ENCODE data around the gene TBRG4. TPM values are rescaled to one million over a fixed set of nuclear protein-coding genes. Genes with fewer than 3 reads are reported as not detected.
"Not testable (repeated sequence)": the region's sequence is repeated elsewhere in the genome, so short reads cannot be mapped to it uniquely, and the experiment has no call there.

TBRG4 gene
- total RNA-seq, 1 donor from 2014 or later, result 71.2 TPM

DNA sequence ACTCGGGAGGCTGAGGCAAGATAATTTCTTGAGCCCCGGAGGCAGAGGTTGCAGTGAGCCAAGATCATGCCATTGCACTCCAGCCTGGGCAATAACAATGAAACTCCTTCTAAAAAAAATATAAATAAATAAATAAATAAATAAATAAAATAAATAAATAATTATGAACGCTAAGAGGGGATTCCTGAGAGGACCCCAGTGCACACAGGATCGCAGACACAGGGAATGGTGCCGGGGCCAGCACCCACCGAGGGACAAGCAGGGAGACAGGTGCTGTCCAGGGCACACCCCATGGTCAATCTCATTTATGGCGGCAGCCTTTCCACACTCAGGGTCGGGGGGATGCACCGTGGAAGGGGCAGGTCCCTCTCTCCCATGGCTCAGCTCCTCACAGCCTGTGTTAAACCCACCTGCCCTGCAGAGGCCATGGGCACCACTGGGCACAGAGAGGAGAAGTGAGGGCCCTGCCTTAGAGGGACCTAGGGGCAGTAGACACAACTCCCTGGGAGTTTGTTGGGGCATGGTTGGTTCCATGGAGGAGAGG, 43.9 kb upstream of the TBRG4 start:
- Histone ChIP-seq H3K4me1 (peaks cover 9% of the 10 kb centered on the region), H3K36me3 (no peaks in the 10 kb centered on the region), H3K27me3 (peaks cover 9% of the 10 kb centered on the region), H3K4me3 (no peak overlapping the region), H3K9me3 (no peaks in the 10 kb centered on the region), H3K27ac (no peak overlapping the region)
- no peak for DNase-seq (ENCODE audit: extremely low spot score in 2 of 2)
- TF ChIP-seq POLR2A (IDR thresholded peaks at IDR 0.05) (no peak), POLR2AphosphoS5 (IDR thresholded peaks at IDR 0.05; ENCODE audit: insufficient read depth in 1 of 2, low read depth in 1 of 2) (no peak)
- TF ChIP-seq, protein P1, sequence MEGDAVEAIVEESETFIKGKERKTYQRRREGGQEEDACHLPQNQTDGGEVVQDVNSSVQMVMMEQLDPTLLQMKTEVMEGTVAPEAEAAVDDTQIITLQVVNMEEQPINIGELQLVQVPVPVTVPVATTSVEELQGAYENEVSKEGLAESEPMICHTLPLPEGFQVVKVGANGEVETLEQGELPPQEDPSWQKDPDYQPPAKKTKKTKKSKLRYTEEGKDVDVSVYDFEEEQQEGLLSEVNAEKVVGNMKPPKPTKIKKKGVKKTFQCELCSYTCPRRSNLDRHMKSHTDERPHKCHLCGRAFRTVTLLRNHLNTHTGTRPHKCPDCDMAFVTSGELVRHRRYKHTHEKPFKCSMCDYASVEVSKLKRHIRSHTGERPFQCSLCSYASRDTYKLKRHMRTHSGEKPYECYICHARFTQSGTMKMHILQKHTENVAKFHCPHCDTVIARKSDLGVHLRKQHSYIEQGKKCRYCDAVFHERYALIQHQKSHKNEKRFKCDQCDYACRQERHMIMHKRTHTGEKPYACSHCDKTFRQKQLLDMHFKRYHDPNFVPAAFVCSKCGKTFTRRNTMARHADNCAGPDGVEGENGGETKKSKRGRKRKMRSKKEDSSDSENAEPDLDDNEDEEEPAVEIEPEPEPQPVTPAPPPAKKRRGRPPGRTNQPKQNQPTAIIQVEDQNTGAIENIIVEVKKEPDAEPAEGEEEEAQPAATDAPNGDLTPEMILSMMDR (IDR thresholded peaks at IDR 0.05), result no peak
- intact Hi-C loops (cut with DNase I), result loop anchor here (2.0 to 10.0 kb wide), 2 partner anchors 105 to 709 kb away; no protein-coding TSS in a partner anchor

DNA sequence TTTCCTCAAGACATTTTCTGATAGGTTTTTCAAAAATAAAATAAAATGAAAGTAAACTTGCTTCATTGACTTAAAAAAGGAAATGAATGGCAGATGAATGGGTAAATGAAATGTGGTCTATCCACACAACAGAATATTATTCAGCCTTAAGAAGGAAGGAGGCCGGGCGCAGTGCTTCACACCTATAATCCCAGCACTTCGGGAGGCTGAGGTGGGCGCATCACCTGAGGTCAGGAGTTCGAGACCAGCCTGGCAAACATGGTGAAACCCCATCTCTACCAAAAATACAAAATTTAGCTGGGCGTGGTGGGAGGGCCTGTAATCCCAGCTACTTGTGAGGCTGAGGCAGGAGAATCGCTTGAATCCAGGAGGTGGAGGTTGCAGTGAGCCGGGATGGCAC, 42.4 kb upstream of the TBRG4 start:
- not testable (repeated sequence) for H3K36me3 ChIP-seq; H3K27me3 ChIP-seq; H3K9me3 ChIP-seq; H3K27ac ChIP-seq; H3K4me1 ChIP-seq; H3K4me3 ChIP-seq; DNase-seq (ENCODE audit: extremely low spot score in 2 of 2)
- intact Hi-C loops (cut with DNase I), result loop anchor here (2.0 to 10.0 kb wide), 2 partner anchors 107 to 711 kb away; no protein-coding TSS in a partner anchor

DNA sequence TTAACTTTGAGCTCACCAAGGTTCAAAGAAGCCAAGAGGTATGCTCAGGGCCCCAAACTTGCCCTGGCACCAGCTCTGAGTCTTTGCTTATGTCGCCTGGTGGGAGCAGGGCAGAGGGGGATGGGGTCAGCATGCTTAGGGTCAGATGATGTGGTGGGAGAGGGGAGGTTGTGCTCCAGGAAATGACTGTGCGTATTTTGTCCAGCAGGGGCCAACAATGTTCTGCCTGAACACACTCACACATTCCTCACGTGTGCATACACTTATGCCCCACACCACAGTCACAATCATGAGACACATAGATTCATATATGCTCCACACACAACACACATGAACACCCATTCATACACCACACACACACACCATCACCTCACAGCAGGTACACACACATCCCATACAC, 41.7 kb upstream of the TBRG4 start:
- TF ChIP-seq POLR2A (IDR thresholded peaks at IDR 0.05) (no peak), POLR2AphosphoS5 (IDR thresholded peaks at IDR 0.05; ENCODE audit: insufficient read depth in 1 of 2, low read depth in 1 of 2) (no peak)
- TF ChIP-seq, protein P1 (IDR thresholded peaks at IDR 0.05), result no peak
- intact Hi-C loops (cut with DNase I), result loop anchor here (10.0 kb wide), 1 partner anchor 712 kb away; no protein-coding TSS in a partner anchor
- peaks cover 9% of the 10 kb centered on the region for H3K4me1 ChIP-seq
- no peak overlapping the region for H3K4me3 ChIP-seq
- no peak for DNase-seq (ENCODE audit: extremely low spot score in 2 of 2)
- no peaks in the 10 kb centered on the region for H3K9me3 ChIP-seq
- no peaks in the 10 kb centered on the region for H3K36me3 ChIP-seq
- H3K27me3 ChIP-seq, result peaks cover 9% of the 10 kb centered on the region
- H3K27ac ChIP-seq, result no peak overlapping the region

DNA sequence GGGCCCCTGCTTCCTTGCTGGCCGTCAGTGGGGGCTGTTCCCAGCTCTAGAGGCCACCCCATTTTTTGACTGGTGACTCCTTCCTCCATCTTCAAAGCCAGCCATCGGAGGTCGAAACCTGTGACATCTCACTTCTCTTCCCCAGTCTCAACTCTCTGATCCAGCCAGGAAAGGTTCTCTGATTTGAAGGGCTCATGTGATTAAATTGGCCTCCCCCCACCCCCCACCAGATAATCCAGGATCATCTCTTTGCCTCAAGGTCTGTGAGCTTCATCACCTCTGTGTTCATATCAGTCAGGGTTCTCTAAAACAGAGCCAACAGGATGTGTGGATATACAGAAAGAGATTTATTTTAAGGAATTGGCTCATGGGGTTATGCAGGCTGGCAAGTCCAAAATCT, 40.5 kb upstream of the TBRG4 start:
- no peaks in the 10 kb centered on the region for H3K4me1 ChIP-seq
- intact Hi-C loops (cut with DNase I), result loop anchor here (10.0 kb wide), 1 partner anchor 713 kb away; no protein-coding TSS in a partner anchor
- no peaks in the 10 kb centered on the region for H3K27me3 ChIP-seq
- H3K4me3 ChIP-seq, result no peak overlapping the region
- H3K27ac ChIP-seq, result no peak overlapping the region
- TF ChIP-seq, protein P1 (IDR thresholded peaks at IDR 0.05), result no peak
- TF ChIP-seq POLR2A (IDR thresholded peaks at IDR 0.05) (no peak), POLR2AphosphoS5 (IDR thresholded peaks at IDR 0.05; ENCODE audit: insufficient read depth in 1 of 2, low read depth in 1 of 2) (no peak)
- no peaks in the 10 kb centered on the region for H3K9me3 ChIP-seq
- DNase-seq (ENCODE audit: extremely low spot score in 2 of 2), result no peak
- H3K36me3 ChIP-seq, result no peaks in the 10 kb centered on the region

DNA sequence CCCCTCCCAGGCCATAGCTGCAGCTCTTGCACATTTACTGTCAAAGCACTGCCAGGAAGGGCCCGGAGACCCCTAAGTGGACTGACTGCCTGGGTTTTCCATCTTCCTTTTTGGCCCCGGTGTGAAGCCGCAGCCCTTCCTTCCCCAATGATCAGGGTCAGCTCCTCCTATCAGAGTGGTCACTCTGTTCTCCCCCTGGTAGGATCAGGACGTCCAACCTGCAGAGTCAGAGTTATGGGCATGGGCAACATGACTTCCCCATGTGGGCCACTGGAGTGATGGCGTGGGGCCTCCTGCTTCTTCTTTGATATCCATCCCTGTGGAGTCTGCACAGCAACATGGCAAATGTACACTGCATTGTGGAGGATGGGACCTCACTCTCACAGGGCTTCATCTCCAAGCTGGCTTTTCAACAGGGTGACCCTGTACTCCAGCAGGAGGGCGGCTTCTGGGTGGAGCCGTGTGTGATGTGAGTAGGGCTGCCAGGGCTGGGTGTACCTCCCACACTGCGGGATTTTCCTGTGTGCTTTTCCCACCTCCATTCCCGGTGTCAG, 39.7 kb upstream of the TBRG4 start:
- Histone ChIP-seq H3K27ac (no peak overlapping the region), H3K4me1 (no peaks in the 10 kb centered on the region), H3K9me3 (no peaks in the 10 kb centered on the region), H3K4me3 (no peak overlapping the region), H3K27me3 (no peaks in the 10 kb centered on the region), H3K36me3 (no peaks in the 10 kb centered on the region)
- DNase-seq (ENCODE audit: extremely low spot score in 2 of 2), result no peak
- intact Hi-C loops (cut with DNase I), result loop anchor here (10.0 kb wide), 1 partner anchor 714 kb away; no protein-coding TSS in a partner anchor
- TF ChIP-seq, protein P1 (IDR thresholded peaks at IDR 0.05), result no peak
- no peak for TF ChIP-seq POLR2A (IDR thresholded peaks at IDR 0.05)
- TF ChIP-seq POLR2AphosphoS5 (IDR thresholded peaks at IDR 0.05; ENCODE audit: insufficient read depth in 1 of 2, low read depth in 1 of 2), result no peak

Measured in vagina (tissue), 2 donors.